ENCODE data around the gene SLC4A1. TPM values are rescaled to one million over a fixed set of nuclear protein-coding genes. Genes with fewer than 3 reads are reported as not detected.

SLC4A1 gene
- total and polyA plus RNA-seq, 2 of the 13 experiments (the other 11 are each of a cell fraction or from before 2014, with no cell fraction given): not detected

DNA sequence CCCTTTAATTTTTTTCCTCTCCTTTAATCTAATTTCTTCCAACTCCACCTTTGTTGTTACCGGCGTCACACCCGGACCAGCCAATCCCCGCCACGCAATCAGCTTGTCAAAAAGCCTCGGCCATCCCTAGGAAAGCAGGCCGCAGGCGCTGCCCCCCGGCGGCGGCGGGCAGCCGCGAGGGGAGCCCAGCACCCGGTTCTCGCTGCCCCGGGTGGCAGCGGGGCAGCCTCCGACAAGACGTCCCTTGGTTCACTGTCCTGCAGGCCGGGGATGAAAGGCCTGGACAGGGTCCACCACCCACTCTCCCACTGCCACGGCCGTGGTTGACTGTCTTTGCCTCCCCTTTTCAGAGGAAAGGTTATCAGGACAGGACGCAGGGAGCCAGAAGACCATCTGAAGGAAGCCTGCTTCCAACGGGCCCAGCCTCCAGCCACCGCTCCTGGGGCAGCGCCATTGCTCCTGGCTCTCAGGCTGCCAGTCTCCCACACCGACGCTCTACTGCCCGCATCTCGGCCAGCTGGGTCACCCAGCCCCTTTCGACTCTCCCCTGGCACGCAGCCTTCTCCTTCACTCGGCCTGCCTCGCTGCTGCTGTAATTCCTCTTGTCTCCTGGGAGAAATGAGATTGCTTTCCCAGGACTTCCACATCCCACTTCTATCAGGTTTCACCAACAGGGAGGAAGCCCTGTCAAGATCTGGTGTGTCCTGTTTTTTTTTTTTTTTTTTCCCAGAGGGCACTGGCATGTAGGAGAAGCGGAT is 45.6 kb downstream of the SLC4A1 start (continued):
- TF ChIP-seq, protein P1, sequence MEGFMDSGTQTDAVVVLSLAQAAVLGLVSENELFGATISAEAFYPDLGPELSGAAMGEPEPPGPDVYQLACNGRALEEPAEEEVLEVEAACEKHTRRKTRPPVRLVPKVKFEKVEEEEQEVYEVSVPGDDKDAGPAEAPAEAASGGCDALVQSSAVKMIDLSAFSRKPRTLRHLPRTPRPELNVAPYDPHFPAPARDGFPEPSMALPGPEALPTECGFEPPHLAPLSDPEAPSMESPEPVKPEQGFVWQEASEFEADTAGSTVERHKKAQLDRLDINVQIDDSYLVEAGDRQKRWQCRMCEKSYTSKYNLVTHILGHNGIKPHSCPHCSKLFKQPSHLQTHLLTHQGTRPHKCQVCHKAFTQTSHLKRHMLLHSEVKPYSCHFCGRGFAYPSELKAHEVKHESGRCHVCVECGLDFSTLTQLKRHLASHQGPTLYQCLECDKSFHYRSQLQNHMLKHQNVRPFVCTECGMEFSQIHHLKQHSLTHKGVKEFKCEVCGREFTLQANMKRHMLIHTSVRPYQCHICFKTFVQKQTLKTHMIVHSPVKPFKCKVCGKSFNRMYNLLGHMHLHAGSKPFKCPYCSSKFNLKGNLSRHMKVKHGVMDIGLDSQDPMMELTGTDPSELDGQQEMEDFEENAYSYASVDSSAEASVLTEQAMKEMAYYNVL (CRISPR knock-in tag; IDR thresholded peaks at IDR 0.05; ENCODE audit: borderline replicate concordance): 0 out of 2 replicates have a peak, but pooled peaks have one; percentile 14
- TF ChIP-seq ARID3A (IDR thresholded peaks at IDR 0.05; ENCODE audit: low read depth, low read length) (no peak), STAT5B (CRISPR knock-in tag; IDR thresholded peaks at IDR 0.05) (no peak), ZNF362 (CRISPR knock-in tag; IDR thresholded peaks at IDR 0.05; ENCODE audit: borderline replicate concordance) (peak; percentile 39; the same call in 1 of the 2 replicates), ZKSCAN8 (CRISPR knock-in tag; IDR thresholded peaks at IDR 0.05; ENCODE audit: borderline replicate concordance) (0 out of 2 replicates have a peak, but pooled peaks have one; percentile 35), ZNF713 (CRISPR knock-in tag; IDR thresholded peaks at IDR 0.05) (no peak), ATM (IDR thresholded peaks at IDR 0.05; ENCODE audit: borderline replicate concordance) (no peak), TSC22D2 (CRISPR knock-in tag; IDR thresholded peaks at IDR 0.05; ENCODE audit: borderline replicate concordance) (no peak), ZBTB25 (CRISPR knock-in tag; IDR thresholded peaks at IDR 0.05) (no peak), RAD51 (IDR thresholded peaks at IDR 0.05; ENCODE audit: borderline replicate concordance) (no peak), NAIF1 (CRISPR knock-in tag; IDR thresholded peaks at IDR 0.05; ENCODE audit: borderline replicate concordance) (no peak), HIVEP1 (CRISPR knock-in tag; IDR thresholded peaks at IDR 0.05) (peak; percentile 14; the same call in 1 of the 2 replicates)
- TF ChIP-seq, protein P2, sequence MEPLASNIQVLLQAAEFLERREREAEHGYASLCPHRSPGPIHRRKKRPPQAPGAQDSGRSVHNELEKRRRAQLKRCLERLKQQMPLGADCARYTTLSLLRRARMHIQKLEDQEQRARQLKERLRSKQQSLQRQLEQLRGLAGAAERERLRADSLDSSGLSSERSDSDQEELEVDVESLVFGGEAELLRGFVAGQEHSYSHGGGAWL (CRISPR knock-in tag; IDR thresholded peaks at IDR 0.05): peak; percentile 23; the same call in 1 of the 2 replicates
- TF ChIP-seq, protein P3, sequence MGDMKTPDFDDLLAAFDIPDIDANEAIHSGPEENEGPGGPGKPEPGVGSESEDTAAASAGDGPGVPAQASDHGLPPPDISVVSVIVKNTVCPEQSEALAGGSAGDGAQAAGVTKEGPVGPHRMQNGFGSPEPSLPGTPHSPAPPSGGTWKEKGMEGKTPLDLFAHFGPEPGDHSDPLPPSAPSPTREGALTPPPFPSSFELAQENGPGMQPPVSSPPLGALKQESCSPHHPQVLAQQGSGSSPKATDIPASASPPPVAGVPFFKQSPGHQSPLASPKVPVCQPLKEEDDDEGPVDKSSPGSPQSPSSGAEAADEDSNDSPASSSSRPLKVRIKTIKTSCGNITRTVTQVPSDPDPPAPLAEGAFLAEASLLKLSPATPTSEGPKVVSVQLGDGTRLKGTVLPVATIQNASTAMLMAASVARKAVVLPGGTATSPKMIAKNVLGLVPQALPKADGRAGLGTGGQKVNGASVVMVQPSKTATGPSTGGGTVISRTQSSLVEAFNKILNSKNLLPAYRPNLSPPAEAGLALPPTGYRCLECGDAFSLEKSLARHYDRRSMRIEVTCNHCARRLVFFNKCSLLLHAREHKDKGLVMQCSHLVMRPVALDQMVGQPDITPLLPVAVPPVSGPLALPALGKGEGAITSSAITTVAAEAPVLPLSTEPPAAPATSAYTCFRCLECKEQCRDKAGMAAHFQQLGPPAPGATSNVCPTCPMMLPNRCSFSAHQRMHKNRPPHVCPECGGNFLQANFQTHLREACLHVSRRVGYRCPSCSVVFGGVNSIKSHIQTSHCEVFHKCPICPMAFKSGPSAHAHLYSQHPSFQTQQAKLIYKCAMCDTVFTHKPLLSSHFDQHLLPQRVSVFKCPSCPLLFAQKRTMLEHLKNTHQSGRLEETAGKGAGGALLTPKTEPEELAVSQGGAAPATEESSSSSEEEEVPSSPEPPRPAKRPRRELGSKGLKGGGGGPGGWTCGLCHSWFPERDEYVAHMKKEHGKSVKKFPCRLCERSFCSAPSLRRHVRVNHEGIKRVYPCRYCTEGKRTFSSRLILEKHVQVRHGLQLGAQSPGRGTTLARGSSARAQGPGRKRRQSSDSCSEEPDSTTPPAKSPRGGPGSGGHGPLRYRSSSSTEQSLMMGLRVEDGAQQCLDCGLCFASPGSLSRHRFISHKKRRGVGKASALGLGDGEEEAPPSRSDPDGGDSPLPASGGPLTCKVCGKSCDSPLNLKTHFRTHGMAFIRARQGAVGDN (CRISPR knock-in tag; IDR thresholded peaks at IDR 0.05): peak; percentile 60
